PC-9 (cell line): ENCODE measurements around the gene AXIN2.

Experiments
- CTCF ChIP-seq: fragments of 200-600 bp; sonication (generic); conservative IDR thresholded peaks from 2 replicates; pipeline ENCODE4 v1.6.1; 2017; ENCODE audit warnings: mixed run types, antibody characterized with exemption, mild to moderate bottlenecking, moderate library complexity
- EZH2 ChIP-seq: fragments of 200-600 bp; sonication (generic); IDR thresholded peaks from 2 replicates; pipeline ENCODE4 v1.8.0; 2017; ENCODE audit warnings: antibody characterized with exemption, low read depth

- no peak for TF ChIP-seq CTCF
- TF ChIP-seq EZH2, result no peak
Measured at GRCh38 chr17:65609286-65609685, 47.8 kb upstream of the AXIN2 start.
